OCI-LY1 (cell line): Measurements from ENCODE around the gene CLUH.

Experiments
- CTCF ChIP-seq: fragments of 200-600 bp; sonication (generic), shearing (Covaris generic); IDR thresholded peaks from 2 replicates; pipeline ENCODE4 v1.5.1; 2017; ENCODE audit warnings: mild to moderate bottlenecking, antibody characterized with exemption, low read length, moderate library complexity, mixed read lengths
- EZH2 ChIP-seq: fragments of 200-600 bp; sonication (generic), shearing (Covaris generic); IDR thresholded peaks from 2 replicates; pipeline ENCODE4 v1.8.0; 2017; ENCODE audit warnings: borderline replicate concordance, mixed run types, mild to moderate bottlenecking, antibody characterized with exemption, low read length, moderate library complexity, mixed read lengths

GRCh38 chr17:2705263-2705662, 6.3 kb downstream of the CLUH start:
- TF ChIP-seq CTCF (no peak), EZH2 (no peak)
